Ascending aorta (tissue), 2 donors: ENCODE measurements around the gene STAB1. TPM values are rescaled to one million over a fixed set of nuclear protein-coding genes. Genes with fewer than 3 reads are reported as not detected.

ENCODE experiments used
- DNase-seq, 2 donors: peaks; one replicate each; pipeline ENCODE4 v3.0.0-alpha.2; 2019; ENCODE audit warnings: low spot score in 2 of 2
- H3K27ac ChIP-seq, 2 donors: fragments of 200-600 bp; sonication (generic); one replicate each; pipeline ENCODE4 v1.5.1; 2016 to 2017; ENCODE audit warnings: mild to moderate bottlenecking in 1 of 2
- H3K27me3 ChIP-seq: fragments of 200-600 bp; sonication (generic); one replicate; pipeline ENCODE4 v1.5.1; 2017
- H3K36me3 ChIP-seq, 2 donors: fragments of 200-600 bp; sonication (generic); one replicate each; pipeline ENCODE4 v1.5.1; 2016
- H3K4me1 ChIP-seq, 2 donors: fragments of 200-600 bp; sonication (generic); one replicate each; pipeline ENCODE4 v1.5.1; 2016 to 2017; ENCODE audit warnings: mild to moderate bottlenecking in 1 of 2
- H3K4me3 ChIP-seq, 2 donors: fragments of 200-600 bp; sonication (generic); one replicate each; pipeline ENCODE4 v1.5.1; 2016 to 2017; ENCODE audit warnings: mild to moderate bottlenecking in 1 of 2
- H3K9me3 ChIP-seq, 2 donors: fragments of 200-600 bp; sonication (generic); one replicate each; pipeline ENCODE4 v1.5.1; 2016
- CTCF ChIP-seq, 3 experiments: fragments of 200-600 bp in 2 of 3; fragments of 450-650 bp in 1 of 3; sonication (generic) in 2 of 3; IDR thresholded peaks; one replicate each; pipeline ENCODE4 v1.5.1; 2016 to 2019; ENCODE audit warnings: antibody characterized with exemption in 3 of 3, mild to moderate bottlenecking in 1 of 3, moderate library complexity in 1 of 3
- intact Hi-C: fragments of 100-400 bp; cut with DNase I; formaldehyde crosslinking; loops from one replicate; pipeline ENCODE4 v1.15.1; 2023
- total RNA-seq: library from RNA; depleted of rRNA; stranded (reverse); fragments of >200 nt; gene quantifications from one replicate; pipeline ENCODE4 v1.1.0, GENCODE V29; 2016

STAB1 gene
- total RNA-seq, 1 donor from 2014 or later: 363 TPM

- Histone ChIP-seq H3K27ac (no peak overlapping the region), H3K4me3 (no peak overlapping the region), H3K4me1 (no peaks in the 10 kb centered on the region), H3K36me3 (no peaks in the 10 kb centered on the region), H3K27me3 (no peaks in the 10 kb centered on the region), H3K9me3 (no peaks in the 10 kb centered on the region)
- DNase-seq: no peak
- no peak for TF ChIP-seq CTCF (IDR thresholded peaks at IDR 0.05)
- intact Hi-C loops: no loop called here
Observed at GRCh38 chr3:52512727-52513126, 17.6 kb downstream of the STAB1 start.

GRCh38 chr3:52513281-52513680 lies 18.1 kb downstream of the STAB1 start:
- no peaks in the 10 kb centered on the region for H3K4me1 ChIP-seq
- no peak for TF ChIP-seq CTCF (IDR thresholded peaks at IDR 0.05)
- H3K9me3 ChIP-seq: no peaks in the 10 kb centered on the region
- no peak overlapping the region for H3K4me3 ChIP-seq
- no peak overlapping the region for H3K27ac ChIP-seq
- DNase-seq: no peak
- H3K27me3 ChIP-seq: no peaks in the 10 kb centered on the region
- no peaks in the 10 kb centered on the region for H3K36me3 ChIP-seq
- intact Hi-C loops: no loop called here

- H3K9me3 ChIP-seq: no peaks in the 10 kb centered on the region
- H3K36me3 ChIP-seq: no peaks in the 10 kb centered on the region
- H3K27me3 ChIP-seq: no peaks in the 10 kb centered on the region
- no peak for TF ChIP-seq CTCF (IDR thresholded peaks at IDR 0.05)
- no peak overlapping the region for H3K27ac ChIP-seq
- intact Hi-C loops: no loop called here
- H3K4me1 ChIP-seq: no peaks in the 10 kb centered on the region
- no peak overlapping the region for H3K4me3 ChIP-seq
- DNase-seq: no peak
Observed at GRCh38 chr3:52514576-52514975, 19.4 kb downstream of the STAB1 start.

GRCh38 chr3:52515192-52515591 lies 20.1 kb downstream of the STAB1 start:
- intact Hi-C loops: no loop called here

GRCh38 chr3:52516509-52517195 lies 21.5 kb downstream of the STAB1 start:
- no peaks in the 10 kb centered on the region for H3K36me3 ChIP-seq
- no peak for TF ChIP-seq CTCF (IDR thresholded peaks at IDR 0.05)
- no peak overlapping the region for H3K4me3 ChIP-seq
- no peaks in the 10 kb centered on the region for H3K27me3 ChIP-seq
- no peaks in the 10 kb centered on the region for H3K9me3 ChIP-seq
- no peak for DNase-seq
- H3K27ac ChIP-seq: no peak overlapping the region
- intact Hi-C loops: no loop called here
- no peaks in the 10 kb centered on the region for H3K4me1 ChIP-seq

More at GRCh38 chr3:52515192-52515591, 20.1 kb downstream of the STAB1 start:
- Histone ChIP-seq H3K27ac (no peak overlapping the region), H3K36me3 (no peaks in the 10 kb centered on the region), H3K9me3 (no peaks in the 10 kb centered on the region), H3K4me1 (no peaks in the 10 kb centered on the region), H3K27me3 (no peaks in the 10 kb centered on the region), H3K4me3 (no peak overlapping the region)
- DNase-seq: no peak
- TF ChIP-seq CTCF (IDR thresholded peaks at IDR 0.05): no peak
